ENCODE data around the gene TCTN1. TPM values are rescaled to one million over a fixed set of nuclear protein-coding genes. Genes with fewer than 3 reads are reported as not detected.
A peak's percentile ranks its signal among the peaks of the same experiment; 100 is the strongest.

TCTN1 gene
- total RNA-seq, 4 donors from 2014 or later: 45.0 to 71.2 (median 64.5) TPM

DNA sequence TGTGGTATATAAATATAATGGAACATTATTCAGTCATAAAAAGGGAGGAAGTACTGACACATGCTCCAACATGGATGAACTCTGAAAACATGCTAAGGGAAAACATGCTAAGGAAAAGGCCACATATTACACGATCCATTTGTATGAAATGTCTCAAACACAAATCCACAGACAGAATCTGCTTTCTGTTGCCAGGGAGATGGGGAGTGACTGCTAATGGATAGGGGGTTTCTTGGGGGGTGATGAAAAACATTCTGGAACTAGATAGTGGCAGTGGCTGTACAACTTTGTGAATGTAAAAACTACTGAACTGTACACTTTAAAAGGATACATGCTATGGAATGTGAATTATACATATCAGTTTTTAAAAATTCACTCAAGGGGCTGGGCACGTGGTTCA, 37.4 kb upstream of the TCTN1 start:
- Histone ChIP-seq H3K9me3 (peaks cover 0 to 7% (median 0%) of the 10 kb centered on the region in 4 donors), H3K4me1 (peaks cover 0 to 66% (median 35%) of the 10 kb centered on the region in 4 donors), H3K27me3 (no peaks in the 10 kb centered on the region), H3K4me3 (no peak overlapping the region), H3K27ac (peak overlapping the region in 1 of 4 donors; percentile 88), H3K36me3 (no peaks in the 10 kb centered on the region)
- DNase-seq (ENCODE audit: low spot score in 2 of 2): no peak
- no peak for TF ChIP-seq EP300 (IDR thresholded peaks at IDR 0.05)
- TF ChIP-seq, protein P1, sequence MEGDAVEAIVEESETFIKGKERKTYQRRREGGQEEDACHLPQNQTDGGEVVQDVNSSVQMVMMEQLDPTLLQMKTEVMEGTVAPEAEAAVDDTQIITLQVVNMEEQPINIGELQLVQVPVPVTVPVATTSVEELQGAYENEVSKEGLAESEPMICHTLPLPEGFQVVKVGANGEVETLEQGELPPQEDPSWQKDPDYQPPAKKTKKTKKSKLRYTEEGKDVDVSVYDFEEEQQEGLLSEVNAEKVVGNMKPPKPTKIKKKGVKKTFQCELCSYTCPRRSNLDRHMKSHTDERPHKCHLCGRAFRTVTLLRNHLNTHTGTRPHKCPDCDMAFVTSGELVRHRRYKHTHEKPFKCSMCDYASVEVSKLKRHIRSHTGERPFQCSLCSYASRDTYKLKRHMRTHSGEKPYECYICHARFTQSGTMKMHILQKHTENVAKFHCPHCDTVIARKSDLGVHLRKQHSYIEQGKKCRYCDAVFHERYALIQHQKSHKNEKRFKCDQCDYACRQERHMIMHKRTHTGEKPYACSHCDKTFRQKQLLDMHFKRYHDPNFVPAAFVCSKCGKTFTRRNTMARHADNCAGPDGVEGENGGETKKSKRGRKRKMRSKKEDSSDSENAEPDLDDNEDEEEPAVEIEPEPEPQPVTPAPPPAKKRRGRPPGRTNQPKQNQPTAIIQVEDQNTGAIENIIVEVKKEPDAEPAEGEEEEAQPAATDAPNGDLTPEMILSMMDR (IDR thresholded peaks at IDR 0.05): no peak
- WGBS, 2 donors: 94% methylated on average over 2 of the region's 2 CpGs

DNA sequence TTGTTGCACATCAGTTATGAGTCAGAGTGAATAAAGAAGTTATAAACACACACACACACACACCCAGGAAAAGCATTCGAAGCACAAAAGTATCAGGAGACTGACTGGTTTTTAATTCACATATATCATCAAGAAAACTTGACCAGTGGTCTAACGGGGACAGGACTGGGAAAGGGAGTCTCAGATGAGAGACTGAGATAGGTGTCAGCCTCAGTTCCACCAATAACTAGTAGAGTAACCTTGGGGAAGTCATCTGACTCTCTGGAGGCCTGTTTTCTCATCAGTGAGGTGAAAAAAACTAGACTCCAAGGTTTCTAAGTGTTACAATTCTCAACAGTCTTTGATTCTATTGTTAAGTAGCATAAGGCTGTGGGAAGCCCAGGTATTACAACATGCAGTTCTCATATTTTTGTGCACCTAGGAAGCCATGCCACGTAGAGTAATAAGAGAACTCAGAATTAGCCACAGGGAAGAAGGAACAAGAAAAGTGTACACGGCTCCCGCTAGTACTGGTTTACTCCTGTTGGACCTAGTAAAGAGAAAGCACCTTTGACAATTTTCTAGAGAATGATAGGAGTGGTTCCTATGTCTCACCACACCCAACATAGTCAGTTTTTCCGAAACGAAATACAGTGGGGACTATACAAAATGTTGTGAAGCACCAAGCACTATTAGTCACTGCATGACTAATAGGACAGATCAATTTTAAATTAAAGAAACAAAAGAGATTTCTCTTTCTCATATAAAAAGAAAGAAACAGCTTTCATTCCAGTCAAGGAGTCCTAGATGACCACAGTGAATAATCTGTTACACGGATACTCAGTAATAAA, 35.9 kb upstream of the TCTN1 start:
- Histone ChIP-seq H3K27me3 (no peaks in the 10 kb centered on the region), H3K36me3 (no peaks in the 10 kb centered on the region), H3K27ac (peak overlapping the region; percentile 38 to 88 (median 70)), H3K4me3 (no peak overlapping the region), H3K4me1 (peaks cover 0 to 70% (median 37%) of the 10 kb centered on the region in 4 donors), H3K9me3 (no peaks in the 10 kb centered on the region)
- TF ChIP-seq, protein P1 (IDR thresholded peaks at IDR 0.05): no peak
- no peak for TF ChIP-seq POLR2A (IDR thresholded peaks at IDR 0.05)
- TF ChIP-seq EP300 (IDR thresholded peaks at IDR 0.05): no peak
- DNase-seq (ENCODE audit: low spot score in 2 of 2): no peak
- 43% methylated on average over 8 of the region's 8 CpGs for WGBS, 2 donors

DNA sequence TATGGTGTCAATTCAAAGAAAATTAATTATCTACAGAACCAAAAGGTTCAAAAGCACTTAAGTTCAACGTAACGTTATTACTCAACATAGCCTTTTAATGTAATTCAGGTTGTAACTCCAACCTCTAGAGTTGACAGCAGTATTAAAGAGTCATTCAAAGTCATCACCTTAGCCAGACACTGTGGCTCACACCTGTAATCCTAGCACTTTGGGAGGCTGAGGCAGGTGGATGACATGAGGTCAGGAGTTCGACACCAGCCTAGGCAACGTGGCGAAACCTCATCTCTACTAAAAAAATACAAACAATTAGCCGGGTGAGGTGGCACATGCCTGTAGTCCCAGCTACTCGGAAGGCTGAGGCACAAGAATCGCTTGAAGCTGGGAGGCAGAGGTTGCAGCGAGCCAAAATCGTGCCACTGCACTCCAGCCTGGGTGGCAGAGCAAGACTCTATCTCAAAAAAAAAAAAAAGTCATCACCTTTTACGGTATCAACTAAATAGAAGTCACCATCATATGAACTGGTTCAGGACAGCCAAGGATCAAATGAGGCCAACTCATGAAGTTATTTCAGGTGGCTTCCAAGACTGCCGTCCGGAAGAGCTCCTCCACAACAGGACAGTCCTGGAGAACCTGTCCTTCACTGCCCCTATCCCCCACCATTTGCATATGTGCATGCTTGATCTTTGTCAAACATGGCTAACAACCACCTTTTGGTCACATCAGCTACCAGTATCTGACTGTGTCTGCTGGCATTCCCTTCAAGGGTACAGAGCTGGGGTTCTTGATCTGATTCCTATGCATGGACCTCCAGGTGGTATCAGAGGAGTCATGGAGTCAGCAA, 35.0 kb upstream of the TCTN1 start:
- H3K27me3 ChIP-seq: no peaks in the 10 kb centered on the region
- TF ChIP-seq, protein P1 (IDR thresholded peaks at IDR 0.05): no peak
- no peaks in the 10 kb centered on the region for H3K9me3 ChIP-seq
- H3K27ac ChIP-seq: peak overlapping the region; percentile 38 to 88 (median 70)
- no peaks in the 10 kb centered on the region for H3K36me3 ChIP-seq
- H3K4me3 ChIP-seq: no peak overlapping the region
- H3K4me1 ChIP-seq: peaks cover 3 to 72% (median 36%) of the 10 kb centered on the region in 4 donors
- 88 to 90% methylated on average over 13 of the region's 13 CpGs for WGBS, 2 donors
- no peak for DNase-seq (ENCODE audit: low spot score in 2 of 2)

DNA sequence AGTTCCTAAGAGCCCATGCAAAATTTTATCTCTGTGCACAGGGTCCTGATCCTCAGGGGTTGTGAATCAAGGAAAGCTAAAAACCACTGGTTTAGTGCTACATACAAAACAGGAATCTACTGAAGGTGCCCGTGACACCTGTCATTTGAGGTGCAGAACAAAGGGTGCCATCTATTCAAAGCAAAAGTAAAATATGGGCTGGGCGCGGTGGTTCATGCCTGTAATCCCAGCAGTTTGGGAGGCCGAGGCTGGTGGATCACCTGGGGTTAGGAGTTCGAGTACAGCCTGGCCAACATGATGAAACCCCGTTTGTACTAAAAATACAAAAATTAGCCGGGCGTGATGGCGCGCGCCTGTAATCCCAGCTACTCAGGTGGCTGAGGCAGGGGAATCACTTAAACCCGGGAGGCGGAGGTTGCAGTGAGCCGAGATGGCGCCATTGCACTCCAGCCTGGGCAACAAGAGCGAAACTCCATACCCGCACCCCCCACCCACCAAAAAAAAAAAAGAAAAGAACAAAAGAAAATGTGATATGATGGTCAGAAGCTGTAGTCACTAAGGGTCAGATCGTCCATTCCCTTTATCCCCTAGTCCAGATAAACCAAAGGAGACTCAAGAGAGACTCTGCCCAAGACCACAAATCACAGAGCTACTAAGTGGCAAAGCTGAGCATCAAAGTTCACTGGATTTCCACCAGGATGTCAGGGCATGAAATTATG, 34.2 kb upstream of the TCTN1 start:
- TF ChIP-seq, protein P1 (IDR thresholded peaks at IDR 0.05): no peak
- TF ChIP-seq EP300 (IDR thresholded peaks at IDR 0.05): no peak
- TF ChIP-seq POLR2A (IDR thresholded peaks at IDR 0.05): no peak
- no peak overlapping the region for H3K4me3 ChIP-seq
- no peaks in the 10 kb centered on the region for H3K9me3 ChIP-seq
- H3K27ac ChIP-seq: peak overlapping the region in 1 of 4 donors; percentile 88
- DNase-seq (ENCODE audit: low spot score in 2 of 2): no peak
- WGBS, 2 donors: 94% methylated on average over 18 of the region's 18 CpGs
- H3K36me3 ChIP-seq: no peaks in the 10 kb centered on the region
- H3K4me1 ChIP-seq: peaks cover 6 to 72% (median 36%) of the 10 kb centered on the region in 4 donors
- H3K27me3 ChIP-seq: no peaks in the 10 kb centered on the region

Data from tibial nerve (tissue), 4 donors.